ENCODE measurements around the gene HDGF. TPM values are rescaled to one million over a fixed set of nuclear protein-coding genes. Genes with fewer than 3 reads are reported as not detected.

HDGF gene
- total and polyA plus RNA-seq, 11 donors, result 87.7 to 240 (median 147) TPM

DNA sequence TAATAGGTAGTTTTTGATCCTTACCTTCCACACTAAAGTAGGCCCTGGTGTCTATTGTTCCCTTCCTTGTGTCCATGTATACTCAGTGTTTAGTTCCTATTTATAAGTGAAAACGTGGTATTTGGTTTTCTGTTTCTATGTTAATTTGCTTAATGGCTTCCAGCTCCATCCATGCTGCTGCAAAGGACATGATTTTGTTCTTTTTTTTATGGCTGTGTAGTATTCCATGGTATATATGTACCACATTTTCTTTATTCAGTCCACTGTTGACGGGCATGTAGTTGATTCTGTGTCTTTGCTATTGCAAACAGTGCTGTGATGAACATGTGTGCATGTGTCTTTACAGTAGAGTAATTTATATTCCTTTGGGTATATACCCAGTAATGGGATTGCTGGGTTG, 36.7 kb upstream of the HDGF start:
- intact Hi-C loops (cut with DNase I), result no loop called here
- H3K4me3 ChIP-seq, result no peak overlapping the region
- ATAC-seq (no peak), DNase-seq (no peak)
- no peaks in the 10 kb centered on the region for H3K27me3 ChIP-seq
- WGBS, 4 donors, result 91 to 97% (median 95%) methylated on average over 2 of the region's 2 CpGs
- H3K36me3 ChIP-seq, result peaks cover 0 to 95% (median 87%) of the 10 kb centered on the region in 9 donors
- H3K27ac ChIP-seq, result no peak overlapping the region
- TF ChIP-seq POLR2A (IDR thresholded peaks at IDR 0.05), result no peak
- TF ChIP-seq CTCF (IDR thresholded peaks at IDR 0.05), result no peak
- peaks cover 0 to 5% (median 0%) of the 10 kb centered on the region in 12 donors for H3K4me1 ChIP-seq
- H3K9me3 ChIP-seq, result no peaks in the 10 kb centered on the region

GRCh38 chr1:156786640-156787039, 35.2 kb upstream of the HDGF start:
- peaks cover 0 to 93% (median 87%) of the 10 kb centered on the region in 9 donors for H3K36me3 ChIP-seq
- intact Hi-C loops (cut with DNase I), result no loop called here
- TF ChIP-seq CTCF (IDR thresholded peaks at IDR 0.05), result no peak
- no peak for TF ChIP-seq POLR2A (IDR thresholded peaks at IDR 0.05)
- WGBS, 4 donors, result 83 to 96% (median 89%) methylated on average over 10 of the region's 10 CpGs
- no peaks in the 10 kb centered on the region for H3K9me3 ChIP-seq
- peaks cover 0 to 10% (median 5%) of the 10 kb centered on the region in 12 donors for H3K4me1 ChIP-seq
- no peak overlapping the region for H3K27ac ChIP-seq
- H3K27me3 ChIP-seq, result no peaks in the 10 kb centered on the region
- DNase-seq (no peak), ATAC-seq (peak in 1 of 4 donors; percentile 26)
- no peak overlapping the region for H3K4me3 ChIP-seq

GRCh38 chr1:156785458-156785857, 34.0 kb upstream of the HDGF start:
- Histone ChIP-seq H3K36me3 (peaks cover 0 to 87% (median 83%) of the 10 kb centered on the region in 9 donors), H3K9me3 (no peaks in the 10 kb centered on the region), H3K4me3 (no peak overlapping the region), H3K4me1 (peaks cover 0 to 18% (median 6%) of the 10 kb centered on the region in 12 donors), H3K27ac (no peak overlapping the region), H3K27me3 (no peaks in the 10 kb centered on the region)
- TF ChIP-seq CTCF (IDR thresholded peaks at IDR 0.05), result no peak
- 66 to 73% (median 69%) methylated on average over 6 of the region's 6 CpGs for WGBS, 4 donors
- intact Hi-C loops (cut with DNase I), result no loop called here
- ATAC-seq (peak in 2 of 4 donors; percentile 33 to 56), DNase-seq (no peak)

DNA sequence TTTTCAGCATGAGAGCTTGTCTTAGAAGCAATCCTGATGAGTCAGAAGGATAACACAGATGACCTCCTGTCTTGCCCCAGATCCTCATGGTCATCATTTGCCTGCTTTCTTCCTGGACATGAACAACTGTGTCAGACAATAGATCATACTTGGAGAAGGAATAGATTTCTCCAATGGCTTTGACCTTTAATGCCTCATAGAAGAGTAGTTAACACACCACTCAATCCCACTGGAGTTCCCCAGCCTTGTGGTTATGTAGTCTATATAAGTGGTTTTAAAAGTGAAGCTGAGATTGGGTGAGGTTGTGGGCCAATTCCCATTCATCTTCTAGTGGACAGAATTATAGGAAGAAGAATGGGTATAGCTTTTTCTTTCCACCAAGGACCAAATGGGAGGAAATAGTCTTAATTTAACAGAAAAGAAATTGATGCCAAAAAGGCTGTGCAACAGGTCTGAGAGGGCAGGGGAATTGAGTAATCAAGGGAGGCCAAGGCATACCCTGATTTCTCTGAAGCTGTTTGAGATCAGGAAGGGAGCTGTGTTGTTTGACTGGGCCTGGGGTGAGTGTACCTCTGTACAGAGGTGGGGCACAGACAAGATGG, 30.2 kb upstream of the HDGF start:
- no peak overlapping the region for H3K4me3 ChIP-seq
- ATAC-seq (peak in 1 of 4 donors; percentile 50), DNase-seq (no peak)
- H3K27me3 ChIP-seq, result no peaks in the 10 kb centered on the region
- peaks cover 0 to 58% (median 46%) of the 10 kb centered on the region in 9 donors for H3K36me3 ChIP-seq
- intact Hi-C loops (cut with DNase I), result no loop called here
- peaks cover 0 to 35% (median 21%) of the 10 kb centered on the region in 12 donors for H3K4me1 ChIP-seq
- H3K27ac ChIP-seq, result no peak overlapping the region
- no peaks in the 10 kb centered on the region for H3K9me3 ChIP-seq
- TF ChIP-seq POLR2A (IDR thresholded peaks at IDR 0.05) (no peak), CTCF (IDR thresholded peaks at IDR 0.05) (no peak)
